ENCODE data around the gene NR2C2AP.

DNA sequence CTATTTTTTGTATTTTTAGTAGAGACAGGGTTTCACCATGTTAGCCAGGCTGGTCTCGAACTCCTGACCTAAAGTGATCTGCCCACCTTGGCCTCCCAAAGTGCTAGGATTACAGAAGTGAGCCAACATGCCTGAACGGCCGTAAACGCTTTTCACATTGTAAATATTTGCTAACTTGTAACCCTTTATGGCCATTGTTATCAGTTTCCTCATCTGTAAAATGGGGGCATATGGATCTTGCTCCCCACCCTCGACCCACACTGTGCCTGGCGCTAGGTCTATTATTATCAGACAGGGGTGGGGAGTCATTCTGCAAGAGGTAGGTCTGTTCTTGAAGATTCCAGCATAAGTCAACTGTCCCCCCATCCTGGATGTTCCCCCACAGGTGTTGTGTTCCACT lies 20.4 kb upstream of the NR2C2AP start:
- TF ChIP-seq, protein P1, sequence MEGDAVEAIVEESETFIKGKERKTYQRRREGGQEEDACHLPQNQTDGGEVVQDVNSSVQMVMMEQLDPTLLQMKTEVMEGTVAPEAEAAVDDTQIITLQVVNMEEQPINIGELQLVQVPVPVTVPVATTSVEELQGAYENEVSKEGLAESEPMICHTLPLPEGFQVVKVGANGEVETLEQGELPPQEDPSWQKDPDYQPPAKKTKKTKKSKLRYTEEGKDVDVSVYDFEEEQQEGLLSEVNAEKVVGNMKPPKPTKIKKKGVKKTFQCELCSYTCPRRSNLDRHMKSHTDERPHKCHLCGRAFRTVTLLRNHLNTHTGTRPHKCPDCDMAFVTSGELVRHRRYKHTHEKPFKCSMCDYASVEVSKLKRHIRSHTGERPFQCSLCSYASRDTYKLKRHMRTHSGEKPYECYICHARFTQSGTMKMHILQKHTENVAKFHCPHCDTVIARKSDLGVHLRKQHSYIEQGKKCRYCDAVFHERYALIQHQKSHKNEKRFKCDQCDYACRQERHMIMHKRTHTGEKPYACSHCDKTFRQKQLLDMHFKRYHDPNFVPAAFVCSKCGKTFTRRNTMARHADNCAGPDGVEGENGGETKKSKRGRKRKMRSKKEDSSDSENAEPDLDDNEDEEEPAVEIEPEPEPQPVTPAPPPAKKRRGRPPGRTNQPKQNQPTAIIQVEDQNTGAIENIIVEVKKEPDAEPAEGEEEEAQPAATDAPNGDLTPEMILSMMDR (IDR thresholded peaks at IDR 0.05) = no peak
- no peak for TF ChIP-seq POLR2A (IDR thresholded peaks at IDR 0.05)

Measured in breast epithelium (tissue), 3 donors.